H9 (cell line): ENCODE measurements around the gene SLC39A10. TPM values are rescaled to one million over a fixed set of nuclear protein-coding genes. Genes with fewer than 3 reads are reported as not detected.
A peak's percentile ranks its signal among the peaks of the same experiment; 100 is the strongest.

Experiments used
- DNase-seq: peaks from one replicate; pipeline ENCODE4 v3.0.0-alpha.2; 2017
- H2AFZ ChIP-seq: one replicate; pipeline ENCODE4 v1.6.1; 2013; ENCODE audit warnings: mild to moderate bottlenecking, low read length, control low read depth, moderate library complexity
- H2AK5ac ChIP-seq: 2 replicates; pipeline ENCODE4 v1.6.1; 2013; ENCODE audit warnings: low read length, control low read depth, mixed read lengths; ENCODE audit not compliant: insufficient read length
- H2BK120ac ChIP-seq: one replicate; pipeline ENCODE4 v1.6.1; 2013; ENCODE audit warnings: low read depth, mild to moderate bottlenecking, low read length, control low read depth, inconsistent platforms; ENCODE audit not compliant: poor library complexity, severe bottlenecking
- H2BK12ac ChIP-seq: 2 replicates; pipeline ENCODE4 v1.6.1; 2013; ENCODE audit warnings: low read length, control low read depth, mixed read lengths, low read depth; ENCODE audit not compliant: insufficient read length
- H2BK15ac ChIP-seq: 2 replicates; pipeline ENCODE4 v1.6.1; 2013; ENCODE audit warnings: low read depth, low read length, control low read depth
- H2BK20ac ChIP-seq: one replicate; pipeline ENCODE4 v1.6.1; 2013; ENCODE audit warnings: low read depth, mild to moderate bottlenecking, low read length, control low read depth, inconsistent platforms; ENCODE audit not compliant: poor library complexity, severe bottlenecking
- H2BK5ac ChIP-seq: 2 replicates; pipeline ENCODE4 v1.6.1; 2013; ENCODE audit warnings: low read length, control low read depth, mixed read lengths; ENCODE audit not compliant: insufficient read length
- H3K14ac ChIP-seq: 2 replicates; pipeline ENCODE4 v1.6.1; 2013; ENCODE audit warnings: low read length, control low read depth; ENCODE audit not compliant: insufficient read depth
- H3K18ac ChIP-seq: 2 replicates; pipeline ENCODE4 v1.6.1; 2013; ENCODE audit warnings: low read depth, mild to moderate bottlenecking, mixed read lengths, low read length, control low read depth; ENCODE audit not compliant: insufficient read length
- H3K23ac ChIP-seq: 2 replicates; pipeline ENCODE4 v1.6.1; 2013; ENCODE audit warnings: low read length, control low read depth, mixed read lengths, low read depth; ENCODE audit not compliant: insufficient read length
- H3K23me2 ChIP-seq: 2 replicates; pipeline ENCODE4 v1.6.1; 2013; ENCODE audit warnings: low read depth, mild to moderate bottlenecking, mixed read lengths, low read length, control low read depth; ENCODE audit not compliant: insufficient read length, poor library complexity, severe bottlenecking
- H3K27ac ChIP-seq: 2 replicates; pipeline ENCODE4 v1.5.1; 2013; ENCODE audit warnings: low read length, control low read depth, mixed read lengths, low read depth; ENCODE audit not compliant: insufficient read length
- H3K27me3 ChIP-seq: 2 replicates; pipeline ENCODE4 v1.6.1; 2013; ENCODE audit warnings: low read length, control low read depth, inconsistent platforms; ENCODE audit not compliant: insufficient read depth
- H3K4ac ChIP-seq: 2 replicates; pipeline ENCODE4 v1.6.1; 2013; ENCODE audit warnings: low read depth, mild to moderate bottlenecking, control low read depth, inconsistent platforms, low read length, moderate library complexity
- H3K4me1 ChIP-seq: 2 replicates; pipeline ENCODE4 v1.6.1; 2013; ENCODE audit warnings: low read length, control low read depth, inconsistent platforms; ENCODE audit not compliant: insufficient read depth
- H3K4me2 ChIP-seq: 2 replicates; pipeline ENCODE4 v1.6.1; 2013; ENCODE audit warnings: low read length, control low read depth, mixed read lengths; ENCODE audit not compliant: insufficient read length, insufficient read depth
- H3K56ac ChIP-seq: 2 replicates; pipeline ENCODE4 v1.6.1; 2013; ENCODE audit warnings: low read depth, mild to moderate bottlenecking, mixed read lengths, low read length, control low read depth; ENCODE audit not compliant: insufficient read length
- H3K79me1 ChIP-seq: 2 replicates; pipeline ENCODE4 v1.6.1; 2013; ENCODE audit warnings: low read depth, mild to moderate bottlenecking, moderate library complexity, low read length, control low read depth, inconsistent platforms; ENCODE audit not compliant: insufficient read depth, poor library complexity, severe bottlenecking
- H3K79me2 ChIP-seq: 2 replicates; pipeline ENCODE4 v1.6.1; 2013; ENCODE audit warnings: low read length, control low read depth, inconsistent platforms; ENCODE audit not compliant: insufficient read depth
- H3K9ac ChIP-seq: 2 replicates; pipeline ENCODE4 v1.6.1; 2013; ENCODE audit warnings: low read length, control low read depth, mixed read lengths; ENCODE audit not compliant: insufficient read length; ENCODE audit errors: extremely low read depth
- H3K9me3 ChIP-seq: one replicate; pipeline ENCODE4 v1.6.1; 2013; ENCODE audit warnings: low read depth, low read length, inconsistent platforms; ENCODE audit not compliant: control insufficient read depth
- H3T11ph ChIP-seq: one replicate; pipeline ENCODE4 v1.6.1; 2013; ENCODE audit warnings: mild to moderate bottlenecking, low read length, control low read depth, inconsistent platforms
- H4K20me1 ChIP-seq: one replicate; pipeline ENCODE4 v1.6.1; 2013; ENCODE audit not compliant: control insufficient read depth, insufficient read length, insufficient read depth
- H4K5ac ChIP-seq: 2 replicates; pipeline ENCODE4 v1.6.1; 2013; ENCODE audit warnings: low read depth, mild to moderate bottlenecking, mixed read lengths, low read length, control low read depth; ENCODE audit not compliant: insufficient read length
- H4K8ac ChIP-seq: replicated peaks from 2 replicates; pipeline ENCODE4 v1.6.1; 2013; ENCODE audit warnings: low read length, control low read depth, mixed read lengths, low read depth; ENCODE audit not compliant: insufficient read length
- H4K91ac ChIP-seq: 2 replicates; pipeline ENCODE4 v1.6.1; 2013; ENCODE audit warnings: low read depth, mild to moderate bottlenecking, moderate library complexity, mixed read lengths, low read length, control low read depth; ENCODE audit not compliant: insufficient read length
- H3K27ac Mint-ChIP-seq, 3 experiments: 2 replicates in 2 of 3; 3 replicates in 1 of 3; pipeline ENCODE4 v1.8.0; 2020 to 2021; ENCODE audit warnings: mixed read lengths in 3 of 3, mild to moderate bottlenecking in 1 of 3, moderate library complexity in 1 of 3
- H3K27me3 Mint-ChIP-seq: 2 replicates; pipeline ENCODE4 v1.8.0; 2021; ENCODE audit warnings: low read depth, mild to moderate bottlenecking, moderate library complexity, mixed read lengths
- H3K36me3 Mint-ChIP-seq, 3 experiments: 2 replicates in 2 of 3; 3 replicates in 1 of 3; pipeline ENCODE4 v1.8.0; 2020 to 2021; ENCODE audit warnings: low read depth in 3 of 3, mixed read lengths in 3 of 3; ENCODE audit not compliant: insufficient read depth in 1 of 3
- H3K4me1 Mint-ChIP-seq, 2 experiments: 2 replicates each; pipeline ENCODE4 v1.8.0; 2020; ENCODE audit warnings: mixed read lengths in 2 of 2
- H3K4me3 Mint-ChIP-seq, 2 experiments: 2 replicates in 1 of 2; 3 replicates in 1 of 2; pipeline ENCODE4 v1.8.0; 2020 to 2021; ENCODE audit warnings: mild to moderate bottlenecking in 2 of 2, mixed read lengths in 2 of 2, moderate library complexity in 1 of 2
- H3K9me3 Mint-ChIP-seq, 2 experiments: 2 replicates in 1 of 2; 3 replicates in 1 of 2; pipeline ENCODE4 v1.8.0; 2020; ENCODE audit warnings: mild to moderate bottlenecking in 2 of 2, mixed read lengths in 2 of 2, moderate library complexity in 1 of 2
- WGBS: extraction: QIAGEN DNeasy Blood & Tissue Kit; methylation state at CpG from one replicate; pipeline ENCODE4 v1.1.7; 2013; ENCODE audit warnings: missing lambda C conversion rate, low lambda C conversion rate, mixed read lengths; ENCODE audit not compliant: insufficient read length; ENCODE audit errors: extremely low coverage; 5-methylcytosine and 5-hydroxymethylcytosine counted together
- total RNA-seq: library from RNA; stranded (reverse); gene quantifications from 2 replicates; pipeline ENCODE4 v1.2.1, GENCODE V29; 2021
- TF ChIP-seq, protein P1 (sequence below): fragments of 200-600 bp; sonication (generic); conservative IDR thresholded peaks from 3 replicates; pipeline ENCODE4 v1.8.0; 2021; ENCODE audit warnings: antibody characterized with exemption, mild to moderate bottlenecking

Gene SLC39A10
- total RNA-seq, 1 experiment from 2014 or later = 161 TPM

DNA sequence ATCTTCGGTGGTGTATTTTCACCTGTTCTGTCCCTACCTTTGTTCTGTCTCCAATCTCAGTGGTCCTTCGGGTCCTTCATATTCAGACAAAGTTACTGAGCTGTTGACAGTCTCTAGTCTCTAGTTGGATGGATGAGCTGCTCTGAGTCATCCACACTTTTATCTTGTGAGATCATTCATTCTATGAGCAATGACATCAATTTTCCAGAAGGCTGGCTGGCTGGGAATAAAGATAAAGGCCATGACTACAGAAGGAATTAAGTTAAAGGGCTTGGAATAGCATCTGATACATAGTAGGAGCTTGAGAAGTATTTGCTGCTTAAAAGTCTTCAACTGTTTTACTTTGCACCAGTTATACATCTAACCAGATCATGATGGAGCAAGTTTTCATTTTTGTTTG is 43.1 kb upstream of the SLC39A10 start:
- no CpG with 5 or more reads among the region's 2 CpGs for WGBS
- DNase-seq = no peak

More for the DNA sequence above, 43.1 kb upstream of the SLC39A10 start:
- Mint-ChIP-seq H3K9me3 (no peaks in the 10 kb centered on the region; a peak in 1 of 5 replicates), H3K27me3 (no peaks in the 10 kb centered on the region), H3K36me3 (peaks cover 0 to 9% (median 4%) of the 10 kb centered on the region in 3 experiments; a peak in 2 of 7 replicates), H3K27ac (peak overlapping the region in 2 of 3 experiments; percentile 98 to 99; a peak in 6 of 7 replicates), H3K4me1 (peaks cover 52 to 54% of the 10 kb centered on the region in 2 experiments), H3K4me3 (0 out of 5 replicates have a peak overlapping the region, but pooled peaks of 1 of the 2 experiments have one; percentile 40)
- Histone ChIP-seq H3K79me2 (no peaks in the 10 kb centered on the region; the same call in 1 of the 2 replicates), H3K4me2 (no peak overlapping the region), H2BK5ac (no peak overlapping the region), H3K23ac (no peak overlapping the region), H4K5ac (no peak overlapping the region), H3K4me1 (no peaks in the 10 kb centered on the region; the same call in 1 of the 2 replicates), H4K20me1 (no peaks in the 10 kb centered on the region), H2BK120ac (no peak overlapping the region), H3K27ac (no peak overlapping the region), H3K4ac (no peak overlapping the region), H3K9me3 (no peaks in the 10 kb centered on the region), H3K56ac (no peak overlapping the region), H3T11ph (no peak overlapping the region), H2AK5ac (peak overlapping the region; percentile 85), H4K91ac (no peak overlapping the region), H2BK20ac (no peak overlapping the region), H3K14ac (no peak overlapping the region), H3K27me3 (no peaks in the 10 kb centered on the region), H2AFZ (no peak overlapping the region), H4K8ac (no peak overlapping the region), H3K23me2 (no peaks in the 10 kb centered on the region), H2BK15ac (no peak overlapping the region), H3K18ac (no peak overlapping the region), H3K79me1 (no peaks in the 10 kb centered on the region), H3K9ac (no peak overlapping the region), H2BK12ac (peak overlapping the region; percentile 21)
- TF ChIP-seq, protein P1, sequence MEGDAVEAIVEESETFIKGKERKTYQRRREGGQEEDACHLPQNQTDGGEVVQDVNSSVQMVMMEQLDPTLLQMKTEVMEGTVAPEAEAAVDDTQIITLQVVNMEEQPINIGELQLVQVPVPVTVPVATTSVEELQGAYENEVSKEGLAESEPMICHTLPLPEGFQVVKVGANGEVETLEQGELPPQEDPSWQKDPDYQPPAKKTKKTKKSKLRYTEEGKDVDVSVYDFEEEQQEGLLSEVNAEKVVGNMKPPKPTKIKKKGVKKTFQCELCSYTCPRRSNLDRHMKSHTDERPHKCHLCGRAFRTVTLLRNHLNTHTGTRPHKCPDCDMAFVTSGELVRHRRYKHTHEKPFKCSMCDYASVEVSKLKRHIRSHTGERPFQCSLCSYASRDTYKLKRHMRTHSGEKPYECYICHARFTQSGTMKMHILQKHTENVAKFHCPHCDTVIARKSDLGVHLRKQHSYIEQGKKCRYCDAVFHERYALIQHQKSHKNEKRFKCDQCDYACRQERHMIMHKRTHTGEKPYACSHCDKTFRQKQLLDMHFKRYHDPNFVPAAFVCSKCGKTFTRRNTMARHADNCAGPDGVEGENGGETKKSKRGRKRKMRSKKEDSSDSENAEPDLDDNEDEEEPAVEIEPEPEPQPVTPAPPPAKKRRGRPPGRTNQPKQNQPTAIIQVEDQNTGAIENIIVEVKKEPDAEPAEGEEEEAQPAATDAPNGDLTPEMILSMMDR = no peak
